GM18520 (cell line): ENCODE results near the gene CPS1.

Experiments
- ATAC-seq: cut with Tn5 transposase; IDR thresholded peaks from one replicate; pipeline ENCODE4 v1.9.1; 2021; ENCODE audit not compliant: unreplicated experiment

CPS1 gene

GRCh38 chr2:210673117-210673516 lies 116.7 kb downstream of the CPS1 start:
- ATAC-seq = no peak

GRCh38 chr2:210676067-210676466 lies 119.7 kb downstream of the CPS1 start:
- no peak for ATAC-seq

- ATAC-seq = no peak
Measured at GRCh38 chr2:210681491-210681890, 125.1 kb downstream of the CPS1 start.

- ATAC-seq = no peak
Measured at GRCh38 chr2:210686401-210686800, 130.0 kb downstream of the CPS1 start.

DNA sequence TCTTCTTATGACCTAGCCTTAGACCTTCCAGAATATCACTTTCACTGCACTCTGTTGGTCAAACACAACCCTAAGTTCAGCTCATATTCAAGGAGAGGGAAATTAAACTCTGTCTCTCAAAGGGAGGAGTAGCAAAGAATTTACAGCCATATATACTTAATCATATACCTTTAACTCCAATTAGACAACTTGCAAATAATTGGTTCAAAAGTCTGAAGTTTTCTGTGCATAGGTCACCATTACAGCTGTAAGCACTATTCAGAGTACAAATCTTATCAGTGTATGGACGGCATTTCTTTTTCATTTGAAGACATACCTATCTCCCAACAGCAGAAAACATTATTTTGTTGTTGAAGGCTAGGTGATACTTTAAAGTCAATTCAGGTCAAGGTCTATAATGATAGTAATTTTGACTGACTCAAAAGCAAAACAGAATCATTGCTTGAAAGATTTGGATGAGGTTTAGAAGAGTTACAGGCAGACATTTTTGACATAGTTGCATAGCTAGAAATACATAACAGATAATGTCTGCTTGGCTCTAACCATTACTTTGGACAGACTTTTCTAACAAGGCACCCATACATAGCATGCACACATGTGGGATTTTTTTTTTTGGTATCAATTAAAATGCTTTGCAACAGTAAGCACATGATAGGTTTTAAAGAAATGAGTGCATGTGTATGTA lies 131.5 kb downstream of the CPS1 start:
- no peak for ATAC-seq

GRCh38 chr2:210707900-210708299 lies 151.5 kb downstream of the CPS1 start:
- no peak for ATAC-seq

GRCh38 chr2:210713122-210713521 lies 156.7 kb downstream of the CPS1 start:
- ATAC-seq = no peak

- ATAC-seq = no peak
Measured at GRCh38 chr2:210715560-210716082, 159.2 kb downstream of the CPS1 start.

- no peak for ATAC-seq
Measured at GRCh38 chr2:210718503-210718902, 162.1 kb downstream of the CPS1 start.

DNA sequence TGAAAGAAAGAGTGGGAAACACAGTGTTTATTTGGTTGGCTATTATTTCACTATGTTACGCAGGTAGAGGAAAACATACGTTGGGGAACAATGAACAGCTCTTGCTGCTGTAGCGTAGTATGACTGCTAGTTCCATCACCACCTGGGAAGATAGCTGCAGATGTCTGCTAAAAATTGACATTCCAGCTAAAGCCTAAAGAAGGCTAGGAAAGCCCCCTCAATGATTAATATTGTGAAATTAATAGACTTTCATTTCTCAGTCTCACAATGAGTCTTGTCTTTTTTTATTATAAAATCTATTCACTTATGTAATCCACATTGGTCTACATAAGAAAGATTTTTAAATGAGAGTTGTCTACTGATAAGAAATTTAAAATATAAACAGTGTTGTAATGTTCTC lies 165.7 kb downstream of the CPS1 start:
- no peak for ATAC-seq

DNA sequence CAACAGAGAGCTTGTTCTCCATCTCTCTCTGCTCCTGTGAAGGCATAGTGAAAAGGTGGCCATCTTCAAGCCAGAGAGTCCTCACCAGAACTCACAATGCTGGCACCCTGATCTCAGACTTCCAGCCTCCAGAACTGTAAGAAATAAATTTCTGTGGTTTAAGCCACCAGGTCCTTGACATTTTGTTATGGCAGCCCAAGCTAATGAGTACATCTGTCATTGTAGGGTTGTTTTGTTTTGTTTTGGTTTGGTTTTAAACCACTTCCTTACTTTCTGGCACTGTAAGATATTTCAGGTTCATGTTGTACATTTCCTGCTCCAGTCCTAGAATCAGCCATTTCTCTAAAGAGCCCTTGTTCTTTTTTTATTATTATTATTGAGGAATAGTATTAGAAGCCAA lies 171.2 kb downstream of the CPS1 start:
- ATAC-seq = no peak
